ENCODE data around the gene EP300.

Gene EP300

DNA sequence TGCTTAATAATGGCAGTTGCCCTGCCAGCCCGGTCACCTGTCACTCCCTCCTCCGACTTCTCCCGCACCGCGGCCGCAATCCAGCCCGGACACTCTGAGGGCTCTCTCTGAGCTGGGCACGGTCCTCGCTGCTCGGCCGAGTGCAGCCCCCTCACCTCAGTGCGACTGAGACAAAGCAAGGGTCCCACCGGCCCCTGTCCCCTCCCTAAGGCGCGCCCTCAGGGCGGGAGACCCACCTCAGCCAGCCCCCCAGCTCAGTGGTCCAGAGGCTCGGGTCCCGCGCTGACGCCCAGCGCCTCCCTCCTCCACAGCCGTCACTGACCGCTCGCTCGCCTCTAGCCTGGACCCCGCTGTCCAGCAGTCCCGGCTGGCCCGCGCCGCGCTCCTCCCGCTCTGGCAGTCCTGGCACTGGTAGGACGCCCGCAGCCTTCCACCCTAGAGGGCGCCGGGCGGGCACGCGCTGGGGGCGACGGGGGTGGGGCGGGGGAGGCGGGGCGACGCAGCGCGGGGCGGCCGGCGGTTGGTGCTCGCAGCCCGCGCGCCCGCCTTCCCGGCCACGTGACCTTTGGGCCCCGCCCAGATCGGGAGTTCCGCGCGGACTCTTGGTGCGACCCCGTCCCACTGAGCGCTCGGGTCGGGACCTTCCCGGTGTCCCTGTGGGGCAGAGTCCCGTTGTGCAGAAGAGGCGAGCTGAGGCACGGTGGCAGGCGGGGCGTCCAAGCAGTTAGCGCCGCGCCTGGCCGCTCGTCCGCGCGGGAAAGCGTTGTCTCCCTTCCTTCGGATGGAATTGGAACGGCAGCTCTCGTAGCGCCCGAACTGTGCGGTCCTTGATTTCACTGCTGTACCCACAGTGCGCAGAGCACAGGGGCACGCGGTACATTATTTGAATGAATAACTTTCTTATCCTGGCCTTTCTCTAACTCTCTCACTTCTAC, 104.9 kb downstream of the EP300 start:
- H3K4me3 ChIP-seq (ENCODE audit: low read length): peak overlapping the region; percentile 75
- peak; percentile 42 for DNase-seq (ENCODE audit: low read depth, low spot score)

DNA sequence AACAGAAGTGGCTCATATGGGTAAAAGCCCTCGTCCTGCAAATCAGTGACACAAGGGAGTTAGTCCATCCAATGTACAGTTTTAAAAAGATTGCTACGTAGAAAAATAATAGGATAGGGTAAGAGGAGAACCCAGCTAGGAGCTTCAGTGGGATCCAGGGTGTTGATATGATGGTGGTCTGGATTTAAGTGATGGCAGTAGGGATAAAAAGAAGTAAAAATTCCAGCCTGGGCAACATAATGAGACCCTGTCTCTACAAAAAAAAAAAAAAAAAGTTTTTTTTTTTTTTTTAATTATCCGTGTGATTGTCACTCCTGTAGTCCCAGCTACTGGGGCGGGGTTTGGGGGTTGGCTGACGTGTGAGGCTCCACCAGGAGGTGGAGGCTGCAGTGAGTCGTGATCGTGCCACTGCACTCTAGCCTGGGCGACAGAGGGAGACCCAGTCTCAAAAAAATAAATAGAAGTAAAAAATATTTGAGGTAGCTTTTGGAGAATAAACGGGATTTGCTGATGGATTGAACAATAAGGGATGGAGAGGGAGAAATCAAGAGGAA, 105.7 kb downstream of the EP300 start:
- peak overlapping the region; percentile 75 for H3K4me3 ChIP-seq (ENCODE audit: low read length)
- DNase-seq (ENCODE audit: low read depth, low spot score): peak; percentile 41

GRCh38 chr22:41201141-41201540, 108.7 kb downstream of the EP300 start:
- no peak for DNase-seq (ENCODE audit: low read depth, low spot score)
- H3K4me3 ChIP-seq (ENCODE audit: low read length): no peak overlapping the region

- no peak for DNase-seq (ENCODE audit: low read depth, low spot score)
- H3K4me3 ChIP-seq (ENCODE audit: low read length): no peak overlapping the region
These were observed 110.7 kb downstream of the EP300 start for GRCh38 chr22:41203118-41203517.

DNA sequence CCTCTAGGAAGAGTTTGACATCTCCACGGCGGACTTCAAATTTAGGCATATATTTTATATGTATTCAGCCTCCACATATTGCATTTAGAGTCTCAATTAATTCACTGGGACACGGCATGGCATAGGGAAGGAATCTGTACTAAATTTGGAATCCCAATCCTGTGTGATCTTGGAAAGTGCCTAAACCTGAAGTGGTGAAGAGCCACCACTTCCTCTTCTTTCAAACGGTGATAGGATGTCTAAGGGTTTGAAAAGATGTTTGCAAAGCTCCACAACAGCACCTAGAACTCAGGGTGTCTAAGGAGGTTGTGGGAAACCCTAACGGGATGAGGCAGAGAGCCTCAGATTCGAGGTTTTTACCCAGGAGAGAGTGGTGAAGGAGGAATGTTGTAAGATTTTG, 111.7 kb downstream of the EP300 start:
- no peak overlapping the region for H3K4me3 ChIP-seq (ENCODE audit: low read length)
- DNase-seq (ENCODE audit: low read depth, low spot score): no peak

GRCh38 chr22:41204992-41205900, 112.9 kb downstream of the EP300 start, which contains the start of gene L3MBTL2:
TSS of gene L3MBTL2 (plus strand) at chr22:41205312. CDS start at chr22:41205363, 51 bp downstream.
- peak; percentile 96 for DNase-seq (ENCODE audit: low read depth, low spot score)
- H3K4me3 ChIP-seq (ENCODE audit: low read length): peak within 1 kb of the TSS; percentile 96

- no peak overlapping the region for H3K4me3 ChIP-seq (ENCODE audit: low read length)
- no peak for DNase-seq (ENCODE audit: low read depth, low spot score)
These were observed 114.3 kb downstream of the EP300 start for GRCh38 chr22:41206719-41207118.

- no peak for DNase-seq (ENCODE audit: low read depth, low spot score)
These were observed 123.0 kb downstream of the EP300 start for GRCh38 chr22:41215409-41215808.

GRCh38 chr22:41215926-41216325, 123.5 kb downstream of the EP300 start:
- DNase-seq (ENCODE audit: low read depth, low spot score): no peak
- no peak overlapping the region for H3K4me3 ChIP-seq (ENCODE audit: low read length)

More at GRCh38 chr22:41215409-41215808, 123.0 kb downstream of the EP300 start:
- H3K4me3 ChIP-seq (ENCODE audit: low read length): no peak overlapping the region

DNA sequence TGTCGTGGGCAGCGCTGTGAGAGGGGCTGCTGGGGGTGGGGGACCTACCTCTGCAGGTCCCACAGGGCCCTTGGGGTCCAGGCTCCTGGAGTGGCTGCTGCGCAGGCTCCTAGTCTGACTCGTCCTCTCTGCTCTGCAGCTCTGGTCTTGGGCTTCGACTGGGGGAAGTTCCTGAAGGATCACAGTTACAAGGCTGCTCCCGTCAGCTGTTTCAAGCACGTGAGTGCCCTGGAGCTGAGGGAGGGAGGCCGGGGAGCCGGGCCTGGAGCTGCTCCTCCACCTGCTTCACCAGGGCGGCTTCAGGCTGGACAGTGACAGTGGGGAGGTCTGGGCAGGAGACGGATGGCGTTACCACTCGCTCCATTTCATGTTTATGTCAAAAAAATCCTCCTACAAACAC, 124.6 kb downstream of the EP300 start:
- no peak for DNase-seq (ENCODE audit: low read depth, low spot score)
- H3K4me3 ChIP-seq (ENCODE audit: low read length): peak overlapping the region; percentile 30; the same call in 1 of the 2 replicates

GRCh38 chr22:41217553-41218157, 125.3 kb downstream of the EP300 start:
- peak; percentile 80 for DNase-seq (ENCODE audit: low read depth, low spot score)
- peak overlapping the region; percentile 30 for H3K4me3 ChIP-seq (ENCODE audit: low read length)

DNA sequence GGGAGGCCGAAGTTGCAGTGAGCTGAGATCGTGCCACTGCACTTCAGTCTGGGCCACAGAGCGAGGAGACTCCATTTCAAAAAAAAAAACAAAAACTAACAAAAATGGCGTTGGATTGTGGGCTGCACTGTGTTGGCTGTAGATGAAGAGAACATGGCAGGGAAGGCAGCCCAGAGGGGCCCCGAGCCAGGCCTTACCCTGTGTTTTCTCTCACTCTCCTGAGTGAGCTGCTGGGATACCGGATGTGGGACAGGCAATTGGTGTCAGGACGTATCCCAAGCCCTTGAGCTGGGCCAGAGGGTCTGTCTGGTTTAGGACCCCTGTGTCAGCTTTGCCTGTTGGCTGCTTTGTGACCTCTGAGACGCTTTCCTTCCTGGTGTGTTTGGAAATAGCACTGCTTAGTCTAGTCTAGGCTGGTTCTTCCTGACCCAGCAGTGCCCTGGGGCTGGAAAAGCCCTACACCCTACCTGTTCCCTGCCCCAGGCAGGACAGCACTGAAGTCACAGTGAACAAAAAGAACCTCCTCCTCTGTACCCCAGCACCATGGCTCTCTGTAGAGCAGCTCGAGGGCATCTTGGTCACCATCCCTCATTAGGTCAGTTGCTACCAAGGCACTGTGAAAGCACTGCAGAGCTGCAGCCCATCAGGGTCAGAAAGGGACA, 130.6 kb downstream of the EP300 start:
- H3K4me3 ChIP-seq (ENCODE audit: low read length): no peak overlapping the region
- no peak for DNase-seq (ENCODE audit: low read depth, low spot score)

DNA sequence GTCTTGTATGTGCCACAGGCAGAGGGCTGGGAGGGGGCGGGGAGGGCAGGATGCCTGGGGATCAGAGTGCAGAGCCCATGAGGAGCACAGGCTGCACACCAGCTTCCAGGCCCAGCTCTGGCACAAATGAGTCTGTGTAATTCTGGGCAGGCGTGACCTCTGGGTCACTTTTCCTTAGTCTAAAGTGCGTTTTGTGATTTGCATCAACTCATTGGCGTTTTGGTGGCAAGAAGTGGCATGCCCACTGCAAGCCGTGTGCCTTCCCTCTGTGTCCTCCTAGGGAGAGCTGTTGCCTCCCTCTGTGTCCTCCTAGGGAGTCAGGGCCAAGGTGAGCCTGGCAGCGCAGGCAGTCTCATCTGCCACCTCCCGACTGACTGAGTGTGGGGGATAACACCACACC, 131.1 kb downstream of the EP300 start:
- DNase-seq (ENCODE audit: low read depth, low spot score): no peak
- no peak overlapping the region for H3K4me3 ChIP-seq (ENCODE audit: low read length)

GRCh38 chr22:41226723-41227655, 134.6 kb downstream of the EP300 start:
- DNase-seq (ENCODE audit: low read depth, low spot score): no peak

DNA sequence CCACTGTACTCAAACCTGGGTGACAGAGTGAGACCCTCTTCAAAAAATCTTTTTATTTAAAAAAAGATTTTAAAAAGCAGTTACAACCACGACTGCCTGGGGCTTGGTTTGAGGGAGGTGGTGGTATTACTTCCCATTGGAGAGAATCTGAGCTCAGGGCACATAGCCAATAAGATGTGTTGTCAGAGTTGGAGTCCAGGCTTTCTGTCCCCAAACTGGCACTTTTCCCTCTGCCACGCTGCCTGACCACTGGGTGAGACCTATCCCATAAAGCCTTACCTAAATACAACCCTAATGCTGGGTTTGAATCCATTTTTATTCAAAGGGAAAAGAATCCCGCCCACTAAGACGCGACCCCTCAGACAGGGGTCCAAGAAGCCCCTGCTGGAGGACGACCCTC, 136.8 kb downstream of the EP300 start:
- no peak overlapping the region for H3K4me3 ChIP-seq (ENCODE audit: low read length)

More at GRCh38 chr22:41226723-41227655, 134.6 kb downstream of the EP300 start:
- no peak overlapping the region for H3K4me3 ChIP-seq (ENCODE audit: low read length)

More for the DNA sequence above, 136.8 kb downstream of the EP300 start:
- no peak for DNase-seq (ENCODE audit: low read depth, low spot score)

All from Jurkat, Clone E6-1 (cell line).